HCEC 1CT (cell line): ENCODE results near the gene UMAD1.
A peak's percentile ranks its signal among the peaks of the same experiment; 100 is the strongest.

Source experiments
- DNase-seq: peaks from one replicate; pipeline ENCODE4 v3.0.0-alpha.2; 2017

The UMAD1 gene

GRCh38 chr7:7640221-7641128 is at the start of gene UMAD1:
TSS of gene UMAD1 (plus strand) at chr7:7640752. CDS start at chr7:7673372, 32,620 bp downstream.
- DNase-seq = peak; percentile 99

DNA sequence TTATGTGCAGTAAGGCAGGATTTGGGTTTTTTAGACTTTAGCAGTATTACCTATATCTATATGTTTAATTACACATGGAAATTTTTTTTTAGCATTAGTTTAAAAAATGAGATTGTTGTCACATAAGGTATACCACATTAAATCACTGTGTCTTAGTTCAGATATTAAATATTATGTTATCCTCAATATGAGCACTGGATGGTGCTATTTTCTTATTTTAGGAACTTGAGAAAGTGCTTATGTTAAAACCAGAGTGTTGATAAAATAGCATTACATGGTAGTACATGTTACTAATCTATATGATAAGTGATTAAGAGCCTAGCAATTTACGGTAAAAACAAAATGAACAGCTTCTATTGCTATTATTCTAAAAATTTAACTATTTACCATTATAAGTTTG is 45.1 kb upstream of the UMAD1 start:
- DNase-seq = peak; percentile 42

- no peak for DNase-seq
These were observed 44.4 kb upstream of the UMAD1 start for GRCh38 chr7:7596176-7596575.

DNA sequence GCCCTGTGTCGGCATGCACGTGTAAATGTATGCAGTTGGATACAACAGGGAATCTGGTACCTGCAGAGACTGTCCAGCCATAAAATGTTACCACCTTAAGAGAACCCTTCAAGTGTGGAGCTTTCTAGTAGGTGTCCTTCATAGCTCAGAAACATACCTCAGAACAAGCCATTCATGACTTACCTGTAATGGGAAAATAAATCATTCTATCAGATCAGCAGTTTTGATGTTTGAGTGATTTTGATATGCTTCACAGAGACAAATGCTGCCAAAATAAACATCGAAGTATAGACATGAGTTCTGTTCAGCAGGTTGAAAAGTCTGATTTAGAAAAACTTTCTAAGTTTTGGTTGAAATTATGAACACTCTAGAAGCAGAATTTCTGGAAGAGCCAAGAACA is 33.5 kb upstream of the UMAD1 start:
- DNase-seq = no peak

- no peak for DNase-seq
These were observed 31.2 kb upstream of the UMAD1 start for GRCh38 chr7:7609330-7609729.

DNA sequence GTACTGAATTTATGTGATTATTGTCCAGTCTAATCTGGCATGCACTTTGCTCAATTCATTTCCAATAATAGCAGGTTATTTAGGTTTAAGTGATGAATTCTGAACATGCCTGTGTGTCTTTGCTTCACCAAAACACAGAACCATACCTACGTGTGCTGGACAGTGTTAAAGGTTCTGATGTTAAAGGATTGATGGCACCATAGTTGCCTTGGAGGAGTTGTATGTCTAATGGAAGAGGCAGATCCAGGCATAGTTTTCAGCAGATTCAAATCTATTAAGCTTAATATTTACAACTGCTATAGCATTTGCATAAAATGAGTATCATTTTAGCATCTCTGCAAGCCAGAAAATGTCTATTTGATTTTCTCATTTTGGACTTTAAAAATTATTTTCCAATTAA is 28.0 kb upstream of the UMAD1 start:
- no peak for DNase-seq

- no peak for DNase-seq
These were observed 27.3 kb upstream of the UMAD1 start for GRCh38 chr7:7613210-7613609.

GRCh38 chr7:7614018-7614741 is 26.4 kb upstream of the UMAD1 start:
- no peak for DNase-seq

- no peak for DNase-seq
These were observed 23.0 kb upstream of the UMAD1 start for GRCh38 chr7:7617550-7617949.

GRCh38 chr7:7618410-7618809 is 22.1 kb upstream of the UMAD1 start:
- no peak for DNase-seq

- no peak for DNase-seq
These were observed 20.3 kb upstream of the UMAD1 start for GRCh38 chr7:7620236-7620635.

DNA sequence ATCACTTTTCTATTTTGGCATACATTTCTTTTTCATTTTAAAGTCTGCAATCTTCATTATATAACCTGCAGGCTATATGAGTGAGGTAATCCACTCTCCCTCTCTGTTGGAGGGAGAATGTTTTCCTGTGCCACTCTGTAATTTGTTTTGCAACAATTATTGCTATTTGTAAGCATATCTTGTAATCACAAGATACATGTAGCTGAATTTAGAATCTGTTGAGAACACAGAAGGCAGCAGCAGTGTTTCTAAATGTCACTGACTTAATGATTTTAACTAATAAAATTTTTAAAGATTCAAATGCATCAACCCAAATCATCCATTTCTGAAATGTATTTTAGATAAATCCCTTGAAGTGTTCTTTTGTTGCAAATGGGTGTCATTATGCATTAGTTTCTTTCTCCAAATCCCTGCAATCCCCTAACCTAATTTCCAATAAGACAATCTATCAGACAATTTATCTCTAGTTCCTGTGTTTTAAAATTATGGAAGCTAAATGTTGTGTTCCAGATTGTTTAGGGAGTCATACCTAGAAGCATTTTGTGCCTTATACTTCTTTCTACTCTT is 19.8 kb upstream of the UMAD1 start:
- no peak for DNase-seq

- no peak for DNase-seq
These were observed 12.1 kb upstream of the UMAD1 start for GRCh38 chr7:7628476-7628875.

- DNase-seq = no peak
These were observed 9.8 kb upstream of the UMAD1 start for GRCh38 chr7:7630626-7631329.

DNA sequence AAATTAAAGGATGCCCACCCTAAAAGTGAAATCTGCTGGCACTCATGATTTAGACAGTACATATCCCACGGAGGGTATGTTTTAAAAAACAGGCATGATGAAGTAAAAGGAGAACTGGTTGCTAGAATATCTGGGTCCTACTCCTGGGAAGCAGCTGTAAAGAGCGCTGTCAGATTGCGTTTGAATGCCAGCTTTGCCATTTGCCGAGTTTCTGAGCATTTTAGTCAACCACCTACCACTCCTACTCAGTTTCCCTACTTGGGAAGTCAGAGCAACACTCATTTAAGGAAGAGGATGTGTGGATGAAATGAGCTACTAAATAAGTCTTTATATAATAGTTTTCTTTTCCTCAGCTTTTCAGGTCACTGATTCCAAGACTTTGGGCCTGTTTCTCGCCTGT is 1.1 kb upstream of the UMAD1 start:
- no peak for DNase-seq

DNA sequence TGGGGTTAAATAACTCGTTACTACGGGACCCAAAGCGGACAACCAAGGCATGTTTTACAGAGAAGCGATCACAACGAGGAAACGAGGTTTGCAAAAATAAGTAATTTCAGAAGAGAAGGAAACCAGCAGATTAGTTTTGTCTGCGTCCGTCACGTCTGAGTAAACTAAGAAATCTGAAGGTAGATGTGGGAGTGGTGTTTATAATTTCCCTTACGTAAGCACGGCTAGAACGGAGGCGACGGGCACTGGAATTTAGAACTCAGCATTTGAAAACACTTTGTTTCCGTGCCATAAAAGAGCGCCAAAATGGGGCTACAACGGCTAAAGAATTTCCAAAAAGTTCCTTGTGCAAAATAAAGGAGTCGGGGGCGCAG is 718 bp upstream of the UMAD1 start:
- peak; percentile 23 for DNase-seq

DNA sequence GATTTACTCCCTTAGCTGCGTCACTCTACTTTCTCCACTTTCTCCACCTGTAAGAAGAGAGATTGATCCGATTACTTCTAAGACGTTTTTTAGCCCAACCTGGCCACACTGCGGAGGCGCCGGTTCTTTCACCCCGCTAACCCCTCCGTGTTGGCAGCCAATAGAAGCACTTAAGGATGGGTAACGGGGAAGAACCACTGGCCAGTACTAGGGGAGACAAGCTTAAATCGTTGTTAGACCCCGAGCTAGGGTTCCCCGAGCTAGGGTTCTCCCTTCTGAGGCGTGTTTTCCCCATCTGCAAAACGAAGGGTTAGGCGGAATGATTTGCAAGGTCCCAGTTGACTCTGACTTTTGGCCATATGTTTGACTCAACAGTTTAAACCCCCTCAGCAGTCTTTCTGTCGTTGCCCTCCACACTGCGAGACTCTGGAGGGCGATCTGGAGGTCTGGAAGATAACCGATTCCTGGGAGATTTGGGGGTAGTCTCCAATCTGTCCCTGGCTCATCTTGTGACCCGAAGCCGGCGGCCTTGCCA is 644 bp downstream of the UMAD1 start:
- DNase-seq = peak; percentile 28

- DNase-seq = no peak
These were observed 1.5 kb downstream of the UMAD1 start for GRCh38 chr7:7642081-7642480.

DNA sequence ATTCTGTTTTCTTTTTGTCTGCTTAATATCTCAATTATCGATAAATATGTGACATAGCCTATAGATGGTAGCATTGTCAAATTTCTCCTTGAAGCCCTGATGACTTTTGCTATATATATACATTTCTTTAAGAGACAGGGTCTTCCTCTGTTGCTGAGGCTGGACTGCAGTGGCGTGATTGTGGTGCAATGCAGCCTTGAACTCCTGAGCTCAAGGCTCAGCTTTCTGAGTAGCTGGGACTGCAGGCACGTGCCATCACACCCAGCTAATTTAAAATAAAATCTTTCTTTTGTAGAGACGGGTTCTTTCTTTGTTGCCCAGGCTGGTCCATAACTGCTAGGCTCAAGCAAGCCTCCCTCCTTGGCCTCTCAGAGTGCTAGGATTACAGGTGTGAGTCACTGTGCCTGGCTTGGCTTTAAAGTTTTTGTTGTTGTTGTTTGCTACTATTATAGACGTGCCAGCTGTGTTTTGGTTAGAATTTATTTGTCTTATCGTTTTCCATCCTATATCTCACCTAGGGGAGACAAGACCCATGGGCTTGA is 7.0 kb downstream of the UMAD1 start:
- no peak for DNase-seq

DNA sequence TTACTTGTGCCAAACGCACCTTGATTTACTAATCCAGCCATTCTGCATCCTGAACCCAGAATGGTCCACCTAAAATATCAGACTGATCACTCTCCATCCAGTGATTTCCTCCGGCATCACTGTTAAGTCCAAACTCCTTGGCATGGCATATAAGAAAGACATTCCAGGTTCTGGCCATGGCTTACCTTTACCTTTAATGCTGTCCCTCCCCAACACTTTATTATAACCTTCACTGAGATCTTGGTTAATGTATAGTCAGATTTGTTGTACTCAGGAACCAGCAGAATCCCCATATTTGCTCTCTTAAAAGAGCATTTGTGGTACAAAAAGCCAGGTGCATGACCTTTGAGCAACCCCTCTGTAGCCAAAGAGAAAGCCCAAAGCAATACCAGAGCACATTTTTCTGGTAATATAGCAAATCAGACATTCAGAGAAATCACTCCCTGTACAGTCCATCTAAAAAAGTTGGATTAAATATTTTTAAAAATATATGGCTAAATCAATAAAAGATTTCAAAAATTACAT is 10.2 kb downstream of the UMAD1 start:
- no peak for DNase-seq

- no peak for DNase-seq
These were observed 10.9 kb downstream of the UMAD1 start for GRCh38 chr7:7651479-7651878.

DNA sequence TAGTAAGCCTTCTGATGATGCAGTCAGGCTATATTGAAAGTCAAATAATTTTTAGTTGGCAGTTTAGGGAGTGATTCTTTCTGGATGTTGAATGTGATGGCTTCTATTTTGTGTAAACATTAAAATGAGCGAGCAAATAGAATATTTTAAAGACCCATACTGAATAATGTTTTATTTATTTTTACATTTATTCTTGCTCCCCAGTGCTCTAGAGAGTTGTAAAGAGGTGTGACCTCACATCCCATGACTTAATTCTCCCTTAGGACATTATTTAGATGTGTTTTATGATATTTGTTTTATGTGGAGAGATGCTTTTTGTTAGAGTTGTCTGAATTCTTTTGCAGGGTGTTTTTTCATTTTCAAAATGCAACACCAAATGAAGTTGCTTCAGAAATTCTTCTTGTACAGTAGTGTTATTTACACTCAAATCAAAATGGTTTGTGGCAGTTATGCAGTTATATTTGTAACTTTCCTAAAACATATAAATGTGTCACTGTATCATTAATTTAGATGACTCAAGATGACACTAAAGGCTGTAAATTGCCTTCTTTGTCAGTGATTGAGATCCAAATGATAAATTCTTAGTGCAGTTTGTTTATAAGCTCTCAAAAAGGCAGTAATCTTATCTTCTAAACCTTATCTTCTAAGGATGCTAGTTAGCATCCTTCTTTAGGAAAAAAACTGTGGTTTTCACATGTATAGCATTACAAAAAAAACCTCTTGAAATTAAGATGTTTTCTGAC is 12.4 kb downstream of the UMAD1 start:
- DNase-seq = no peak
